Cardiac fibroblast (primary cell): ENCODE measurements around the gene REG1B.
"Not testable (repeated sequence)": the region's sequence is repeated elsewhere in the genome, so short reads cannot be mapped to it uniquely, and the experiment has no call there.

Experiments used
- DNase-seq, 2 donors: peaks; one replicate each; pipeline versions ENCODE4 v3.0.0 to v3.0.0-alpha.2; 2010; ENCODE audit warnings: low read depth in 2 of 2
- H3K4me3 ChIP-seq, 2 donors: replicated peaks in 1 of 2; 1 replicate in 1 of 2; 2 replicates in 1 of 2; pipeline ENCODE4 v1.5.1; 2011; ENCODE audit warnings: low read depth in 2 of 2, low read length in 2 of 2, mild to moderate bottlenecking in 2 of 2, moderate library complexity in 1 of 2
- CTCF ChIP-seq: IDR thresholded peaks from one replicate; pipeline ENCODE4 v1.5.1; 2011; ENCODE audit warnings: low read depth, mild to moderate bottlenecking, low read length, inconsistent platforms

REG1B gene

GRCh38 chr2:79065201-79065600 is 22.6 kb downstream of the REG1B start:
- TF ChIP-seq CTCF = no peak
- DNase-seq = no peak
- H3K4me3 ChIP-seq = no peak overlapping the region

GRCh38 chr2:79054769-79055168 is 33.0 kb downstream of the REG1B start:
- not testable (repeated sequence) for DNase-seq, H3K4me3 ChIP-seq

- DNase-seq, H3K4me3 ChIP-seq: not testable (repeated sequence)
Measured at GRCh38 chr2:79053486-79053885, 34.3 kb downstream of the REG1B start.

- TF ChIP-seq CTCF = no peak
- DNase-seq = no peak
Measured at GRCh38 chr2:79041032-79041448, 46.8 kb downstream of the REG1B start.

GRCh38 chr2:79039944-79040343 is 47.8 kb downstream of the REG1B start:
- no peak overlapping the region for H3K4me3 ChIP-seq
- DNase-seq = no peak
- TF ChIP-seq CTCF = no peak

More at GRCh38 chr2:79041032-79041448, 46.8 kb downstream of the REG1B start:
- H3K4me3 ChIP-seq = no peak overlapping the region
